ENCODE data around the gene TBC1D23. TPM values are rescaled to one million over a fixed set of nuclear protein-coding genes. Genes with fewer than 3 reads are reported as not detected.
A peak's percentile ranks its signal among the peaks of the same experiment; 100 is the strongest.

TBC1D23 gene
- total and polyA plus RNA-seq, 2 experiments from 2014 or later, result 27.1 to 61.9 TPM

DNA sequence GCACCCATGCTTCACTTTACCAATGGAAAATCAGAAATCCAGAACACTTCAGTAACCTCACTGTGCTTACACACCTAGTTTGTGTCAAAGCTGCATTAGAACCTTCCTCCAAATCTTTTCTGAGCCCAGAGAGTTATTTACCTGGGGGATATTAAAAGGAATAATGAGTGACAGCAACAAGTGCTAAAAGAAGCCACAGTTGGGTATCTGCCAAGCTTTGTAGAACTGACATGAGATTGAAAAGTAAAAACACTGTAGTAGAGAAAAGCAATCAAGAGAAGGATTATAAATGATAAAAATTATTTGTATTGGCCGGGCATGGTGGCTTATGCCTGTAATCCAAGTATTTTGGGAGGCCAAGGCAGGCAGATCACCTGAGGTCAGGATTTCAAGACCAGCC is 8.8 kb upstream of the TBC1D23 start:
- Histone ChIP-seq H3K79me2 (no peaks in the 10 kb centered on the region), H3K9me2 (replicated peaks; ENCODE audit: insufficient read depth) (no peaks in the 10 kb centered on the region), H3K27me3 (no peaks in the 10 kb centered on the region), H2AFZ (no peak overlapping the region), H3K27ac (no peak overlapping the region), H3K9me3 (ENCODE audit: low read depth) (no peaks in the 10 kb centered on the region), H3K4me2 (no peak overlapping the region), H3K4me1 (ENCODE audit: insufficient read depth) (peaks cover under 1% of the 10 kb centered on the region), H3K4me3 (no peak overlapping the region), H3K36me3 (replicated peaks; ENCODE audit: insufficient read depth, low read depth) (no peaks in the 10 kb centered on the region), H4K20me1 (ENCODE audit: insufficient read depth, poor library complexity, severe bottlenecking) (no peaks in the 10 kb centered on the region)
- 93% methylated on average over 1 of the region's 1 CpG for WGBS (ENCODE audit: low lambda C conversion rate, missing lambda C conversion rate)
- TF ChIP-seq EZH2phosphoT487 (IDR thresholded peaks at IDR 0.05; ENCODE audit: low read depth, severe bottlenecking, unreplicated experiment) (no peak), EZH2 (IDR thresholded peaks at IDR 0.05; ENCODE audit: borderline replicate concordance) (no peak)
- TF ChIP-seq, protein P1, sequence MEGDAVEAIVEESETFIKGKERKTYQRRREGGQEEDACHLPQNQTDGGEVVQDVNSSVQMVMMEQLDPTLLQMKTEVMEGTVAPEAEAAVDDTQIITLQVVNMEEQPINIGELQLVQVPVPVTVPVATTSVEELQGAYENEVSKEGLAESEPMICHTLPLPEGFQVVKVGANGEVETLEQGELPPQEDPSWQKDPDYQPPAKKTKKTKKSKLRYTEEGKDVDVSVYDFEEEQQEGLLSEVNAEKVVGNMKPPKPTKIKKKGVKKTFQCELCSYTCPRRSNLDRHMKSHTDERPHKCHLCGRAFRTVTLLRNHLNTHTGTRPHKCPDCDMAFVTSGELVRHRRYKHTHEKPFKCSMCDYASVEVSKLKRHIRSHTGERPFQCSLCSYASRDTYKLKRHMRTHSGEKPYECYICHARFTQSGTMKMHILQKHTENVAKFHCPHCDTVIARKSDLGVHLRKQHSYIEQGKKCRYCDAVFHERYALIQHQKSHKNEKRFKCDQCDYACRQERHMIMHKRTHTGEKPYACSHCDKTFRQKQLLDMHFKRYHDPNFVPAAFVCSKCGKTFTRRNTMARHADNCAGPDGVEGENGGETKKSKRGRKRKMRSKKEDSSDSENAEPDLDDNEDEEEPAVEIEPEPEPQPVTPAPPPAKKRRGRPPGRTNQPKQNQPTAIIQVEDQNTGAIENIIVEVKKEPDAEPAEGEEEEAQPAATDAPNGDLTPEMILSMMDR (IDR thresholded peaks at IDR 0.05; ENCODE audit: poor library complexity), result no peak
- no peak for DNase-seq (ENCODE audit: low spot score)

DNA sequence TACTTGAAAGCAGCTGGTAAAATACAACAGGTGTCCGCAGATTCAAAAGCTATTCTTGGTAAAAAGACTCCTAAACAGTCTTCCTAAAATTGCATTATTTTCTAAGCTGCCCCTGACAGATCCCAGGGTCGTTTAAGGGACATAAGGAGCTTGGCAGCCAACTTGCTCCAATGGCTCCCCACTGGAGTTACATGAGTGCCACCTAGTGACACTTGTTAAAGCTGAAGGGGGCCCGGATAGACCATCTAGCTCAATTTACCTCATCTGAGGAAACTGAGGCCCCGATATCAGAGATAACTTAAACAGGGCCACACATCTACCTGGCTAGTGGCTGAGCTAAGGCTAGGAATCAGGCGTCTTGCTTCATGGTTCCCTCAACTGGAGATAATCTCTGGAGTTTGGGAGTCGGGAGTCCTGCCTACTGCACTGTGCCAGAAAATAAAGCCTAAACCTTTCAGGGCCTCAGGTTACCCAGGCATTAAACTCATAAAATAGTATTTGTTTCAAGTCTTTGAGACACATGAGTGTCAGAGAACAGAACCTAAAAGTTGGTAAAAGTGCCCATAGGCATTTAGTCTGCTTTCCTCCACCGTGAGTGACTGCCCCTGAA is 6.5 kb upstream of the TBC1D23 start:
- H4K20me1 ChIP-seq (ENCODE audit: insufficient read depth, poor library complexity, severe bottlenecking), result no peaks in the 10 kb centered on the region
- 42% methylated on average over 7 of the region's 7 CpGs for WGBS (ENCODE audit: low lambda C conversion rate, missing lambda C conversion rate)
- peak overlapping the region; percentile 55 for H3K27ac ChIP-seq
- no peaks in the 10 kb centered on the region for H3K79me2 ChIP-seq
- no peaks in the 10 kb centered on the region for H3K36me3 ChIP-seq (replicated peaks; ENCODE audit: insufficient read depth, low read depth)
- H3K4me3 ChIP-seq, result no peak overlapping the region
- peaks cover 4% of the 10 kb centered on the region for H3K4me1 ChIP-seq (ENCODE audit: insufficient read depth)
- peak; percentile 85 for DNase-seq (ENCODE audit: low spot score)
- H3K27me3 ChIP-seq, result no peaks in the 10 kb centered on the region
- H3K4me2 ChIP-seq, result no peak overlapping the region
- H2AFZ ChIP-seq, result no peak overlapping the region
- no peaks in the 10 kb centered on the region for H3K9me2 ChIP-seq (replicated peaks; ENCODE audit: insufficient read depth)
- H3K9me3 ChIP-seq (ENCODE audit: low read depth), result no peaks in the 10 kb centered on the region
- TF ChIP-seq, protein P1 (IDR thresholded peaks at IDR 0.05; ENCODE audit: poor library complexity), result peak; percentile 82
- TF ChIP-seq EZH2 (IDR thresholded peaks at IDR 0.05; ENCODE audit: borderline replicate concordance), result no peak
- TF ChIP-seq EZH2phosphoT487 (IDR thresholded peaks at IDR 0.05; ENCODE audit: low read depth, severe bottlenecking, unreplicated experiment), result no peak

DNA sequence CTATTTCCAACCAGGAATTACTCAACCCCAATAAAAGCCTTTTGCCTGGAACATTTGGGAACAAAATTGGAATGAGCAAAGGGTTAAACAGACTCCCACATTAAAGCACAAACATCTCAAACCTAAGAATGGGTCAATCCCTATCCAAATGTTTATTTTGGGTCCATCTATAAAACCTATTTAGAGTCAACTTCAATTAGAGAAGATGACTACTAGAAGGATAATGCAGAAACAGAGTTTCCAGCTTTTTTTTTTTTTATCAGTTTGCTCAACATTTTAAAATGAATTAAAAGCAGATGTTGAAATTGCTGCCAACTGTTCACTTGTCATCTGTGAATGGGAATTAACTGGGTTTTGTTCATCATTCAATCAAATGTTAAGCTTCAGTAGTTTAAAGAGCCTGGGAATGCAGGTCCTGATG is 4.1 kb upstream of the TBC1D23 start:
- H3K4me1 ChIP-seq (ENCODE audit: insufficient read depth), result peaks cover 4% of the 10 kb centered on the region
- H2AFZ ChIP-seq, result no peak overlapping the region
- H3K4me2 ChIP-seq, result no peak overlapping the region
- H3K9me3 ChIP-seq (ENCODE audit: low read depth), result no peaks in the 10 kb centered on the region
- H3K27ac ChIP-seq, result no peak overlapping the region
- no peaks in the 10 kb centered on the region for H3K36me3 ChIP-seq (replicated peaks; ENCODE audit: insufficient read depth, low read depth)
- no peaks in the 10 kb centered on the region for H3K27me3 ChIP-seq
- no peaks in the 10 kb centered on the region for H4K20me1 ChIP-seq (ENCODE audit: insufficient read depth, poor library complexity, severe bottlenecking)
- H3K4me3 ChIP-seq, result no peak overlapping the region
- no peak for DNase-seq (ENCODE audit: low spot score)
- TF ChIP-seq EZH2 (IDR thresholded peaks at IDR 0.05; ENCODE audit: borderline replicate concordance), result no peak
- peak; percentile 41 for TF ChIP-seq EZH2phosphoT487 (IDR thresholded peaks at IDR 0.05; ENCODE audit: low read depth, severe bottlenecking, unreplicated experiment)
- H3K79me2 ChIP-seq, result peaks cover 3% of the 10 kb centered on the region
- H3K9me2 ChIP-seq (replicated peaks; ENCODE audit: insufficient read depth), result no peaks in the 10 kb centered on the region

DNA sequence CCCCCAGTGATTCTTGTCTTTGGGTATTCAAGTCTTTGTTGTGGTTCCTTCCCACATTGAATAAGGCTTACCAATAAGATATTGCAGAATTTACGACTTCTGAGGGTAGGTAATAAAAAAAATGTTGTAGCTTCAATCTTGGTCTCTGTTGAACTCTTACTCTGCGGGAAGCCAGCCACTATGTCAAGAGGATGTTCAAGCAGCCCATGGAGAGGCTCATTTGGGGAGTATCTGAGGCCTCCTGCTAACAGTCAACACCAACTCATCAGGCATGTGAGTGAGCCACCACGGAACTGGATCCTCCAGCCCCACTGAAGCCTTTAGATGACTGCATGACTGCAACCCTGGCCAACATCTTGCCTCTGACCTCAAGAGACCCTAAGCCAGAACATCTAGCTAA is 3.2 kb upstream of the TBC1D23 start:
- Histone ChIP-seq H4K20me1 (ENCODE audit: insufficient read depth, poor library complexity, severe bottlenecking) (no peaks in the 10 kb centered on the region), H3K4me1 (ENCODE audit: insufficient read depth) (peaks cover 4% of the 10 kb centered on the region), H3K79me2 (peaks cover 12% of the 10 kb centered on the region), H3K27me3 (no peaks in the 10 kb centered on the region), H2AFZ (no peak overlapping the region), H3K9me3 (ENCODE audit: low read depth) (no peaks in the 10 kb centered on the region), H3K27ac (no peak overlapping the region), H3K4me3 (no peak overlapping the region), H3K9me2 (replicated peaks; ENCODE audit: insufficient read depth) (no peaks in the 10 kb centered on the region), H3K36me3 (replicated peaks; ENCODE audit: insufficient read depth, low read depth) (no peaks in the 10 kb centered on the region), H3K4me2 (no peak overlapping the region)
- no peak for DNase-seq (ENCODE audit: low spot score)
- TF ChIP-seq EZH2phosphoT487 (IDR thresholded peaks at IDR 0.05; ENCODE audit: low read depth, severe bottlenecking, unreplicated experiment), result no peak
- TF ChIP-seq, protein P1 (IDR thresholded peaks at IDR 0.05; ENCODE audit: poor library complexity), result no peak
- TF ChIP-seq EZH2 (IDR thresholded peaks at IDR 0.05; ENCODE audit: borderline replicate concordance), result no peak
- WGBS (ENCODE audit: low lambda C conversion rate, missing lambda C conversion rate), result 74% methylated on average over 3 of the region's 3 CpGs
